Gastroesophageal sphincter (tissue), 4 donors: ENCODE measurements around the gene TTC33. TPM values are rescaled to one million over a fixed set of nuclear protein-coding genes. Genes with fewer than 3 reads are reported as not detected.
A peak's percentile ranks its signal among the peaks of the same experiment; 100 is the strongest.

ENCODE experiments used
- ATAC-seq: fragments of 150-250 bp; one replicate; pipeline ENCODE4 v1.9.1; 2016; ENCODE audit warnings: mild to moderate bottlenecking, moderate library complexity
- H3K27ac ChIP-seq, 4 donors: fragments of 200-600 bp; sonication (generic) in 3 of 4; 1 replicate in 3 of 4; 2 replicates in 1 of 4; pipeline ENCODE4 v1.5.1; 2016 to 2019
- H3K27me3 ChIP-seq: fragments of 200-600 bp; sonication (generic); one replicate; pipeline ENCODE4 v1.5.1; 2019
- H3K36me3 ChIP-seq, 2 donors: fragments of 200-600 bp; sonication (generic); one replicate each; pipeline ENCODE4 v1.5.1; 2019; ENCODE audit warnings: control low read depth in 1 of 2
- H3K4me1 ChIP-seq, 3 donors: fragments of 200-600 bp; sonication (generic); 1 replicate in 2 of 3; 2 replicates in 1 of 3; pipeline ENCODE4 v1.5.1; 2016 to 2019; ENCODE audit warnings: control low read depth in 2 of 3
- H3K4me3 ChIP-seq, 2 donors: fragments of 200-600 bp; sonication (generic); one replicate each; pipeline ENCODE4 v1.5.1; 2019; ENCODE audit warnings: mild to moderate bottlenecking in 1 of 2, moderate library complexity in 1 of 2
- H3K9me3 ChIP-seq, 3 donors: fragments of 200-600 bp; sonication (generic); one replicate each; pipeline ENCODE4 v1.5.1; 2017 to 2019; ENCODE audit warnings: control low read depth in 2 of 3
- CTCF ChIP-seq, 4 experiments: fragments of 200-600 bp in 2 of 4; fragments of 450-650 bp in 2 of 4; sonication (generic) in 1 of 4; IDR thresholded peaks; one replicate each; pipeline ENCODE4 v1.5.1; 2017 to 2019; ENCODE audit warnings: antibody characterized with exemption in 4 of 4, mild to moderate bottlenecking in 2 of 4, moderate library complexity in 2 of 4
- EP300 ChIP-seq: sonication (generic); formaldehyde crosslinking; IDR thresholded peaks from one replicate; pipeline ENCODE4 v1.6.1; 2017; ENCODE audit warnings: antibody characterized with exemption, mild to moderate bottlenecking
- POLR2A ChIP-seq, 2 donors: fragments of 450-650 bp; IDR thresholded peaks; one replicate each; pipeline ENCODE4 v1.6.1; 2017; ENCODE audit warnings: antibody characterized with exemption in 2 of 2, mild to moderate bottlenecking in 2 of 2, moderate library complexity in 1 of 2
- POLR2AphosphoS5 ChIP-seq: sonication (generic); formaldehyde crosslinking; IDR thresholded peaks from one replicate; pipeline ENCODE4 v1.6.1; 2017; ENCODE audit warnings: antibody characterized with exemption
- WGBS, 2 donors: methylation state at CpG; one replicate each; pipeline ENCODE4 v1.1.5; 2018; ENCODE audit warnings: low coverage in 1 of 2; 5-methylcytosine and 5-hydroxymethylcytosine counted together
- total RNA-seq, 4 donors: library from RNA; depleted of rRNA; stranded (reverse); fragments of >200 nt; gene quantifications; one replicate each; pipeline ENCODE4 v1.1.0, GENCODE V29; 2016

Gene TTC33
- total RNA-seq, 4 donors from 2014 or later = 23.2 to 27.7 (median 25.8) TPM

DNA sequence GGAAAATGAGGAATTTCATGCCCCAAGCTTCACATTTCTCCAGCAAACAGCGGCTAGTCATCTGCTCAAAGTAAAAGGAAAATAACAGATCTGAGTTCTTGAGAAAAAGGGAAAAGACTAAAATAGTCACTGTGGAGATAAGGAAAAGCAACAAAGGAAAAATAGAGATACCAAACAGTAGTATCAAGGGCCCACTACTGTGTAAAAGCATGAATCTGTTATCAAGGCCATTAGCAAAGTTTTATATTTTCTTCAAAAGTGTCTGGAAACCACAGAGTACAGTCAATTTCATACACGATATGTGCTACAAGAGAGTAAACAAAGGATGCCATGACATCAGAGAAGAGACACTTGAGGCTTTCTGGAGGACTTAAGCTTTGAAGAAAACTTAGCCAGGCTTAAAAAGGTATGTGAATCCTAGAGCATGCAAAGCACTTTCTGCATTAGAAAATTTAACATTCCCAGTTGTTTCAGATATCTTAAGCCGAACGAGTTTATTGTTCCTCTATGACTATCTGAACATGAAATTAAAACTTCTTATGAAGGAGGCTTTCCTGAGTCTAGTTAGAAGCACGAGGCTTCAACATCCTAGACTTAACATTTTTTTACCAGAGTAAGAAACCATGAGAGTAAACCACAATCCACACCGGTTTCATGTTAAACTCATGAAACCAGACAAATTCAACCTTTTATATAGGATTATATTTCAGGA, 1.2 kb downstream of the TTC33 start:
- ATAC-seq = no peak
- no peaks in the 10 kb centered on the region for H3K9me3 ChIP-seq
- no peaks in the 10 kb centered on the region for H3K27me3 ChIP-seq
- no peak for TF ChIP-seq POLR2AphosphoS5
- no peak for TF ChIP-seq POLR2A (IDR thresholded peaks at IDR 0.05)
- TF ChIP-seq EP300 = no peak
- TF ChIP-seq CTCF (IDR thresholded peaks at IDR 0.05) = no peak
- H3K4me1 ChIP-seq = peaks cover 0 to 20% (median 8%) of the 10 kb centered on the region in 3 donors
- peak overlapping the region; percentile 50 to 81 for H3K4me3 ChIP-seq
- peaks cover 0 to 2% of the 10 kb centered on the region in 2 donors for H3K36me3 ChIP-seq
- 6 to 8% methylated on average over 6 of the region's 6 CpGs for WGBS, 2 donors
- peak overlapping the region; percentile 83 to 94 (median 93) for H3K27ac ChIP-seq

DNA sequence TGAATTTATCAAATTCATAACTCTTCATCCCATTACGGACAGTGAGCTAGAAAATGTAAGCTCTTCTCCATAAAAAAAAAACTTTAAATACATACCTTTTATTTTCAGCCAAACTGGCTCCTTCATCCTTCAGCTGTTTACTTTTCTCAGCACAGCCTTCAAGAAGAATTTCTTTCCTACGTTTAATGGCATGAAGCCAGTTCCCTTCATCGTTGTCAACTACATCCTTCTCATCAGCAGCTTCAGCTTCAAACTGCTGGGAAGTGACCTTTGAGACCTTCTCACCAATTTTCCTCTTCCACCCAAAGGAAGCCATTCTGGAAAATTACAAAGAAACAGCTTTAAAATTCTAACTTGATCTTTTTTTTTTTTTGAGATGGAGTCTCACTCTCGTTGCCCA, 9.1 kb downstream of the TTC33 start:
- Histone ChIP-seq H3K4me1 (peaks cover 0 to 24% (median 0%) of the 10 kb centered on the region in 3 donors), H3K27ac (no peak overlapping the region), H3K36me3 (peaks cover 0 to 8% of the 10 kb centered on the region in 2 donors), H3K27me3 (no peaks in the 10 kb centered on the region), H3K9me3 (no peaks in the 10 kb centered on the region), H3K4me3 (no peak overlapping the region)
- ATAC-seq = no peak
- 8 to 31% methylated on average over 3 to 4 of the region's 4 CpGs for WGBS, 2 donors
- no peak for TF ChIP-seq EP300
- no peak for TF ChIP-seq POLR2A (IDR thresholded peaks at IDR 0.05)
- TF ChIP-seq POLR2AphosphoS5 = no peak
- no peak for TF ChIP-seq CTCF (IDR thresholded peaks at IDR 0.05)

GRCh38 chr5:40743771-40744170, 12.0 kb downstream of the TTC33 start:
- Histone ChIP-seq H3K4me3 (no peak overlapping the region), H3K36me3 (peaks cover 0 to 33% of the 10 kb centered on the region in 2 donors), H3K4me1 (peaks cover 0 to 24% (median 0%) of the 10 kb centered on the region in 3 donors), H3K9me3 (no peaks in the 10 kb centered on the region), H3K27ac (no peak overlapping the region), H3K27me3 (no peaks in the 10 kb centered on the region)
- 73 to 90% methylated on average over 2 of the region's 2 CpGs for WGBS, 2 donors
- no peak for ATAC-seq
- TF ChIP-seq POLR2AphosphoS5 (no peak), POLR2A (IDR thresholded peaks at IDR 0.05) (no peak), EP300 (no peak), CTCF (IDR thresholded peaks at IDR 0.05) (no peak)

DNA sequence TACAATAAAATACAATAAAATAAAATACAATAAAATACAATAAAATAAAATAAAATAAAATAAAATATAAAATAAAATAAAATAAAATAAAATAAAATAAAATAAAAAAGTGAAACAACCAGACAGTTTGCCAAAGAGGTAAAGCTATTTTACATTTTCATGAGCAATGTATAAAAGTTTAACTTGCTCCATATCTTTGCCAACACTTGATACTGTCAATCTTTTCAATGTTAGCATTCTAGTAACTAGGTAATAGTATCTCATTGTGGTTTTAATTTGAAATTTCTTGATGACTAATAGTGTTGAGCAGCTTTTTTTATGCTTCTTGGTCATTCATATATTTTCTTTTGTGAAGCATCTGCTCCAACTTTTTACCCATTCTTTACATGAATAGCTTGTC, 17.3 kb downstream of the TTC33 start:
- Histone ChIP-seq H3K36me3 (peaks cover 0 to 31% of the 10 kb centered on the region in 2 donors), H3K4me1 (peaks cover 8 to 28% (median 20%) of the 10 kb centered on the region in 3 donors), H3K9me3 (no peaks in the 10 kb centered on the region), H3K27me3 (no peaks in the 10 kb centered on the region), H3K27ac (no peak overlapping the region), H3K4me3 (no peak overlapping the region)
- TF ChIP-seq POLR2AphosphoS5 = no peak
- no peak for TF ChIP-seq CTCF (IDR thresholded peaks at IDR 0.05)
- no peak for TF ChIP-seq EP300
- TF ChIP-seq POLR2A (IDR thresholded peaks at IDR 0.05) = no peak
- ATAC-seq = no peak
